ENCODE data around the gene LRRC8B.
"Not testable (repeated sequence)": the region's sequence is repeated elsewhere in the genome, so short reads cannot be mapped to it uniquely, and the experiment has no call there.

The LRRC8B gene

GRCh38 chr1:89578151-89578550 is 53.5 kb downstream of the LRRC8B start:
- Mint-ChIP-seq H3K4me3 (no peak overlapping the region), H3K27me3 (no peaks in the 10 kb centered on the region), H3K9me3 (ENCODE audit: low read depth) (no peaks in the 10 kb centered on the region), H3K36me3 (peaks cover 39% of the 10 kb centered on the region), H3K4me1 (ENCODE audit: low read depth) (peaks cover 25% of the 10 kb centered on the region), H3K27ac (no peak overlapping the region)

- H3K27ac Mint-ChIP-seq, result peak overlapping the region; percentile 29
- peaks cover 23% of the 10 kb centered on the region for H3K4me1 Mint-ChIP-seq (ENCODE audit: low read depth)
- no peak overlapping the region for H3K4me3 Mint-ChIP-seq
- no peaks in the 10 kb centered on the region for H3K9me3 Mint-ChIP-seq (ENCODE audit: low read depth)
- no peaks in the 10 kb centered on the region for H3K27me3 Mint-ChIP-seq
- H3K36me3 Mint-ChIP-seq, result peaks cover 39% of the 10 kb centered on the region
These were observed 54.5 kb downstream of the LRRC8B start for GRCh38 chr1:89578946-89579684.

GRCh38 chr1:89580036-89580435 is 55.4 kb downstream of the LRRC8B start:
- Mint-ChIP-seq H3K9me3 (ENCODE audit: low read depth) (no peaks in the 10 kb centered on the region), H3K36me3 (peaks cover 41% of the 10 kb centered on the region), H3K27me3 (no peaks in the 10 kb centered on the region), H3K27ac (no peak overlapping the region), H3K4me1 (ENCODE audit: low read depth) (peaks cover 29% of the 10 kb centered on the region), H3K4me3 (no peak overlapping the region)

GRCh38 chr1:89581859-89582258 is 57.2 kb downstream of the LRRC8B start:
- H3K36me3 Mint-ChIP-seq, result peaks cover 44% of the 10 kb centered on the region
- H3K27ac Mint-ChIP-seq, result peak overlapping the region; percentile 86
- H3K4me1 Mint-ChIP-seq (ENCODE audit: low read depth), result peaks cover 34% of the 10 kb centered on the region

GRCh38 chr1:89582571-89582970 is 57.9 kb downstream of the LRRC8B start:
- Mint-ChIP-seq H3K4me3 (no peak overlapping the region), H3K4me1 (ENCODE audit: low read depth) (peaks cover 37% of the 10 kb centered on the region), H3K27ac (no peak overlapping the region), H3K36me3 (peaks cover 44% of the 10 kb centered on the region), H3K27me3 (no peaks in the 10 kb centered on the region), H3K9me3 (ENCODE audit: low read depth) (no peaks in the 10 kb centered on the region)

More at GRCh38 chr1:89581859-89582258, 57.2 kb downstream of the LRRC8B start:
- Mint-ChIP-seq H3K4me3 (peak overlapping the region; percentile 5), H3K27me3 (no peaks in the 10 kb centered on the region), H3K9me3 (ENCODE audit: low read depth) (no peaks in the 10 kb centered on the region)

- no peak overlapping the region for H3K4me3 Mint-ChIP-seq
- H3K36me3 Mint-ChIP-seq, result peaks cover 47% of the 10 kb centered on the region
- H3K27ac Mint-ChIP-seq, result no peak overlapping the region
- no peaks in the 10 kb centered on the region for H3K9me3 Mint-ChIP-seq (ENCODE audit: low read depth)
- no peaks in the 10 kb centered on the region for H3K27me3 Mint-ChIP-seq
- H3K4me1 Mint-ChIP-seq (ENCODE audit: low read depth), result peaks cover 51% of the 10 kb centered on the region
These were observed 59.6 kb downstream of the LRRC8B start for GRCh38 chr1:89584211-89584610.

- no peaks in the 10 kb centered on the region for H3K27me3 Mint-ChIP-seq
- no peak overlapping the region for H3K4me3 Mint-ChIP-seq
- no peak overlapping the region for H3K27ac Mint-ChIP-seq
- H3K36me3 Mint-ChIP-seq, result peaks cover 51% of the 10 kb centered on the region
- no peaks in the 10 kb centered on the region for H3K9me3 Mint-ChIP-seq (ENCODE audit: low read depth)
- peaks cover 57% of the 10 kb centered on the region for H3K4me1 Mint-ChIP-seq (ENCODE audit: low read depth)
These were observed 60.2 kb downstream of the LRRC8B start for GRCh38 chr1:89584781-89585180.

- Mint-ChIP-seq H3K4me3 (no peak overlapping the region), H3K27me3 (no peaks in the 10 kb centered on the region), H3K27ac (peak overlapping the region; percentile 16), H3K36me3 (peaks cover 44% of the 10 kb centered on the region), H3K9me3 (ENCODE audit: low read depth) (no peaks in the 10 kb centered on the region), H3K4me1 (ENCODE audit: low read depth) (peaks cover 67% of the 10 kb centered on the region)
These were observed 63.1 kb downstream of the LRRC8B start for GRCh38 chr1:89587729-89588161.

- peaks cover 39% of the 10 kb centered on the region for H3K36me3 Mint-ChIP-seq
- peaks cover 70% of the 10 kb centered on the region for H3K4me1 Mint-ChIP-seq (ENCODE audit: low read depth)
- peak overlapping the region; percentile 17 for H3K4me3 Mint-ChIP-seq
- H3K27ac Mint-ChIP-seq, result peak overlapping the region; percentile 51
- H3K27me3 Mint-ChIP-seq, result no peaks in the 10 kb centered on the region
- no peaks in the 10 kb centered on the region for H3K9me3 Mint-ChIP-seq (ENCODE audit: low read depth)
These were observed 63.9 kb downstream of the LRRC8B start for GRCh38 chr1:89588480-89588879.

GRCh38 chr1:89589515-89589914 is 64.9 kb downstream of the LRRC8B start:
- no peaks in the 10 kb centered on the region for H3K9me3 Mint-ChIP-seq (ENCODE audit: low read depth)
- peak overlapping the region; percentile 66 for H3K27ac Mint-ChIP-seq
- H3K4me3 Mint-ChIP-seq, result peak overlapping the region; percentile 5
- H3K27me3 Mint-ChIP-seq, result no peaks in the 10 kb centered on the region
- peaks cover 75% of the 10 kb centered on the region for H3K4me1 Mint-ChIP-seq (ENCODE audit: low read depth)
- peaks cover 34% of the 10 kb centered on the region for H3K36me3 Mint-ChIP-seq

GRCh38 chr1:89590341-89591080 is 65.9 kb downstream of the LRRC8B start:
- H3K9me3 Mint-ChIP-seq (ENCODE audit: low read depth), result no peaks in the 10 kb centered on the region
- H3K27ac Mint-ChIP-seq, result peak overlapping the region; percentile 42
- H3K4me3 Mint-ChIP-seq, result no peak overlapping the region
- H3K36me3 Mint-ChIP-seq, result peaks cover 31% of the 10 kb centered on the region
- peaks cover 73% of the 10 kb centered on the region for H3K4me1 Mint-ChIP-seq (ENCODE audit: low read depth)
- no peaks in the 10 kb centered on the region for H3K27me3 Mint-ChIP-seq

- peaks cover 80% of the 10 kb centered on the region for H3K4me1 Mint-ChIP-seq (ENCODE audit: low read depth)
- peaks cover 26% of the 10 kb centered on the region for H3K36me3 Mint-ChIP-seq
- H3K9me3 Mint-ChIP-seq (ENCODE audit: low read depth); H3K4me3 Mint-ChIP-seq; H3K27me3 Mint-ChIP-seq: not testable (repeated sequence)
- H3K27ac Mint-ChIP-seq, result peak overlapping the region; percentile 64
These were observed 68.3 kb downstream of the LRRC8B start for GRCh38 chr1:89592861-89593302.

- no peaks in the 10 kb centered on the region for H3K9me3 Mint-ChIP-seq (ENCODE audit: low read depth)
- peaks cover 82% of the 10 kb centered on the region for H3K4me1 Mint-ChIP-seq (ENCODE audit: low read depth)
- peak overlapping the region; percentile 58 for H3K27ac Mint-ChIP-seq
- H3K4me3 Mint-ChIP-seq, result no peak overlapping the region
- peaks cover 25% of the 10 kb centered on the region for H3K36me3 Mint-ChIP-seq
- no peaks in the 10 kb centered on the region for H3K27me3 Mint-ChIP-seq
These were observed 69.6 kb downstream of the LRRC8B start for GRCh38 chr1:89594096-89594740.

- H3K4me3 Mint-ChIP-seq, result no peak overlapping the region
- H3K4me1 Mint-ChIP-seq (ENCODE audit: low read depth), result peaks cover 84% of the 10 kb centered on the region
- no peaks in the 10 kb centered on the region for H3K27me3 Mint-ChIP-seq
- peaks cover 4% of the 10 kb centered on the region for H3K9me3 Mint-ChIP-seq (ENCODE audit: low read depth)
- H3K36me3 Mint-ChIP-seq, result peaks cover 25% of the 10 kb centered on the region
- H3K27ac Mint-ChIP-seq, result peak overlapping the region; percentile 79
These were observed 72.1 kb downstream of the LRRC8B start for GRCh38 chr1:89596698-89597097.
